IMR-90 (cell line): Measurements from ENCODE around the gene TDG. TPM values are rescaled to one million over a fixed set of nuclear protein-coding genes. Genes with fewer than 3 reads are reported as not detected.

ENCODE experiments used
- ELK1 ChIP-seq: fragments of 150-350 bp; IDR thresholded peaks from 2 replicates; pipeline ENCODE4 v1.6.1; 2016; ENCODE audit warnings: low read depth, mild to moderate bottlenecking, low read length, moderate library complexity, borderline replicate concordance
- NFE2L2 ChIP-seq: fragments of 150-350 bp; IDR thresholded peaks from 2 replicates; pipeline ENCODE4 v1.6.1; 2016; ENCODE audit warnings: low read depth, mild to moderate bottlenecking, low read length
- RCOR1 ChIP-seq: IDR thresholded peaks from 2 replicates; pipeline ENCODE4 v1.6.1; 2012; ENCODE audit warnings: mild to moderate bottlenecking, low read length, improper control_type of control experiment; ENCODE audit not compliant: insufficient replicate concordance
- polyA plus RNA-seq, 3 experiments: library from polyadenylated mRNA; depleted of rRNA; stranded (reverse); fragments of >200 nt; gene quantifications; 2 replicates each; pipeline ENCODE4 v1.2.3, GENCODE V29; 2012; ENCODE audit warnings: low replicate concordance in 1 of 3
- total RNA-seq: library from RNA; depleted of rRNA; stranded (reverse); fragments of >200 nt; gene quantifications from 2 replicates; pipeline ENCODE4 v1.2.3, GENCODE V29; 2012

The TDG gene
- total and polyA plus RNA-seq, 2 of the 4 experiments (the other 2 are of a cell fraction) = 14.0 to 14.7 TPM

GRCh38 chr12:103924761-103925641 lies 40.7 kb upstream of the TDG start (continued):
- TF ChIP-seq ELK1 = no peak
- TF ChIP-seq NFE2L2 = no peak
- no peak for TF ChIP-seq RCOR1
